GM15510 (cell line): ENCODE data around the gene GYPA.
"Not testable (repeated sequence)": the region's sequence is repeated elsewhere in the genome, so short reads cannot be mapped to it uniquely, and the experiment has no call there.

Experiments used
- POLR2A ChIP-seq: IDR thresholded peaks from 3 replicates; pipeline ENCODE4 v1.6.1; 2011; ENCODE audit warnings: borderline replicate concordance; ENCODE audit not compliant: insufficient read length; ENCODE audit errors: extremely low read depth

The GYPA gene

GRCh38 chr4:144140594-144141295, at the start of gene GYPA:
TSS of gene GYPA (minus strand) at chr4:144140718. CDS start at chr4:144140635, 83 bp downstream.
- not testable (repeated sequence) for TF ChIP-seq POLR2A

GRCh38 chr4:144190009-144190408, 49.5 kb upstream of the GYPA start:
- TF ChIP-seq POLR2A = no peak

- TF ChIP-seq POLR2A = no peak
Measured at GRCh38 chr4:144189121-144189520, 48.6 kb upstream of the GYPA start.

GRCh38 chr4:144185086-144185485, 44.6 kb upstream of the GYPA start:
- TF ChIP-seq POLR2A = no peak

GRCh38 chr4:144183165-144183564, 42.6 kb upstream of the GYPA start:
- no peak for TF ChIP-seq POLR2A

- no peak for TF ChIP-seq POLR2A
Measured at GRCh38 chr4:144181391-144181790, 40.9 kb upstream of the GYPA start.

GRCh38 chr4:144179152-144179739, 38.7 kb upstream of the GYPA start:
- TF ChIP-seq POLR2A = no peak

GRCh38 chr4:144178414-144178813, 37.9 kb upstream of the GYPA start:
- TF ChIP-seq POLR2A = no peak

- TF ChIP-seq POLR2A = no peak
Measured at GRCh38 chr4:144176476-144176875, 36.0 kb upstream of the GYPA start.

- no peak for TF ChIP-seq POLR2A
Measured at GRCh38 chr4:144174401-144175067, 34.0 kb upstream of the GYPA start.

GRCh38 chr4:144171697-144172096, 31.2 kb upstream of the GYPA start:
- TF ChIP-seq POLR2A = no peak

- TF ChIP-seq POLR2A = no peak
Measured at GRCh38 chr4:144169211-144169610, 28.7 kb upstream of the GYPA start.

- no peak for TF ChIP-seq POLR2A
Measured at GRCh38 chr4:144154044-144154443, 13.5 kb upstream of the GYPA start.

- TF ChIP-seq POLR2A = no peak
Measured at GRCh38 chr4:144141493-144141892, 975 bp upstream of the GYPA start.

- TF ChIP-seq POLR2A = no peak
Measured at GRCh38 chr4:144115519-144115918, 25.0 kb downstream of the GYPA start.

- TF ChIP-seq POLR2A = no peak
Measured at GRCh38 chr4:144113546-144113945, 27.0 kb downstream of the GYPA start.
